ENCODE results near the gene RIMBP3B.
"Not testable (repeated sequence)": the region's sequence is repeated elsewhere in the genome, so short reads cannot be mapped to it uniquely, and the experiment has no call there.

Gene RIMBP3B

GRCh38 chr22:21418974-21419638, 35.6 kb downstream of the RIMBP3B start:
- DNase-seq = not testable (repeated sequence)

- not testable (repeated sequence) for DNase-seq
Measured at GRCh38 chr22:21420180-21420763, 36.7 kb downstream of the RIMBP3B start.

GRCh38 chr22:21424084-21424709, 40.6 kb downstream of the RIMBP3B start:
- not testable (repeated sequence) for DNase-seq

GRCh38 chr22:21434378-21435233, 51.1 kb downstream of the RIMBP3B start:
- not testable (repeated sequence) for DNase-seq

- peak; percentile 4 for DNase-seq
Measured at GRCh38 chr22:21435998-21436810, 52.7 kb downstream of the RIMBP3B start.

GRCh38 chr22:21438013-21438412, 54.5 kb downstream of the RIMBP3B start:
- not testable (repeated sequence) for DNase-seq

Measured in activated naive CD4-positive, alpha-beta T cell treated with anti-CD3 and anti-CD28 coated beads, Interleukin-2, amount 50 U/mL, for 16 hours (primary cell).